Measurements from ENCODE around the gene SPATA32.
"Not testable (repeated sequence)": the region's sequence is repeated elsewhere in the genome, so short reads cannot be mapped to it uniquely, and the experiment has no call there.

The SPATA32 gene

GRCh38 chr17:45261577-45262515, at the start of gene SPATA32:
SPATA32 (minus strand) TSS chr17:45262094; CDS start chr17:45262016, 78 bp downstream.
- Mint-ChIP-seq H3K36me3 (peaks cover 30 to 42% of the 10 kb centered on the region in 2 donors), H3K9me3 (no peaks in the 10 kb centered on the region), H3K4me3 (peak within 1 kb of the TSS; percentile 83 to 85), H3K27ac (peak within 1 kb of the TSS; percentile 94), H3K27me3 (no peaks in the 10 kb centered on the region), H3K4me1 (peaks cover 43 to 73% of the 10 kb centered on the region in 2 donors)
- ATAC-seq (replicated peaks) (peak; percentile 66 to 67), DNase-seq (peak; percentile 63)

- Mint-ChIP-seq H3K4me1 (peaks cover 53 to 77% of the 10 kb centered on the region in 2 donors), H3K27me3 (no peaks in the 10 kb centered on the region), H3K4me3 (peak overlapping the region; percentile 81 to 94), H3K27ac (peak overlapping the region; percentile 97), H3K9me3 (no peaks in the 10 kb centered on the region), H3K36me3 (peaks cover 75 to 88% of the 10 kb centered on the region in 2 donors)
- no peak for DNase-seq
- no peak for ATAC-seq (replicated peaks)
Measured at GRCh38 chr17:45311401-45311759, 49.5 kb upstream of the SPATA32 start.

- peak overlapping the region; percentile 97 for H3K27ac Mint-ChIP-seq
- peaks cover 70 to 88% of the 10 kb centered on the region in 2 donors for H3K36me3 Mint-ChIP-seq
- peak overlapping the region; percentile 81 to 94 for H3K4me3 Mint-ChIP-seq
- DNase-seq (no peak), ATAC-seq (replicated peaks) (no peak)
- no peaks in the 10 kb centered on the region for H3K9me3 Mint-ChIP-seq
- H3K27me3 Mint-ChIP-seq, result no peaks in the 10 kb centered on the region
- H3K4me1 Mint-ChIP-seq, result peaks cover 57 to 84% of the 10 kb centered on the region in 2 donors
Measured at GRCh38 chr17:45310380-45311324, 48.8 kb upstream of the SPATA32 start.

- Mint-ChIP-seq H3K4me1 (peaks cover 60 to 87% of the 10 kb centered on the region in 2 donors), H3K4me3 (peak overlapping the region; percentile 64 to 81), H3K27ac (peak overlapping the region; percentile 99), H3K9me3 (no peaks in the 10 kb centered on the region), H3K27me3 (no peaks in the 10 kb centered on the region), H3K36me3 (peaks cover 62 to 84% of the 10 kb centered on the region in 2 donors)
- ATAC-seq (replicated peaks), result no peak
- DNase-seq, result no peak
Measured at GRCh38 chr17:45309400-45309799, 47.5 kb upstream of the SPATA32 start.

- ATAC-seq (replicated peaks) (no peak), DNase-seq (no peak)
- Mint-ChIP-seq H3K27ac (peak overlapping the region; percentile 99), H3K36me3 (peaks cover 61 to 83% of the 10 kb centered on the region in 2 donors), H3K9me3 (no peaks in the 10 kb centered on the region), H3K4me3 (peak overlapping the region; percentile 78 to 81), H3K27me3 (no peaks in the 10 kb centered on the region), H3K4me1 (peaks cover 58 to 86% of the 10 kb centered on the region in 2 donors)
Measured at GRCh38 chr17:45308840-45309239, 46.9 kb upstream of the SPATA32 start.

- peak overlapping the region; percentile 78 to 81 for H3K4me3 Mint-ChIP-seq
- H3K36me3 Mint-ChIP-seq, result peaks cover 55 to 80% of the 10 kb centered on the region in 2 donors
Measured at GRCh38 chr17:45308016-45308365, 46.1 kb upstream of the SPATA32 start.

GRCh38 chr17:45307290-45308015, 45.6 kb upstream of the SPATA32 start:
- peak; percentile 70 to 73 for ATAC-seq (replicated peaks)
- peak overlapping the region; percentile 78 to 81 for H3K4me3 Mint-ChIP-seq

More at GRCh38 chr17:45308016-45308365, 46.1 kb upstream of the SPATA32 start:
- ATAC-seq (replicated peaks) (no peak), DNase-seq (no peak)
- Mint-ChIP-seq H3K9me3 (no peaks in the 10 kb centered on the region), H3K27ac (peak overlapping the region; percentile 99), H3K27me3 (no peaks in the 10 kb centered on the region), H3K4me1 (peaks cover 55 to 86% of the 10 kb centered on the region in 2 donors)

GRCh38 chr17:45306623-45307022, 44.7 kb upstream of the SPATA32 start:
- no peaks in the 10 kb centered on the region for H3K27me3 Mint-ChIP-seq
- DNase-seq (no peak), ATAC-seq (replicated peaks) (no peak)
- H3K27ac Mint-ChIP-seq, result peak overlapping the region; percentile 92
- H3K4me3 Mint-ChIP-seq, result peak overlapping the region in 1 of 2 donors; percentile 58
- peaks cover 53 to 79% of the 10 kb centered on the region in 2 donors for H3K36me3 Mint-ChIP-seq
- H3K9me3 Mint-ChIP-seq, result no peaks in the 10 kb centered on the region
- peaks cover 52 to 86% of the 10 kb centered on the region in 2 donors for H3K4me1 Mint-ChIP-seq

More at GRCh38 chr17:45307290-45308015, 45.6 kb upstream of the SPATA32 start:
- H3K4me1 Mint-ChIP-seq, result peaks cover 55 to 86% of the 10 kb centered on the region in 2 donors
- H3K27me3 Mint-ChIP-seq, result no peaks in the 10 kb centered on the region
- H3K36me3 Mint-ChIP-seq, result peaks cover 55 to 80% of the 10 kb centered on the region in 2 donors
- DNase-seq, result peak; percentile 76
- H3K9me3 Mint-ChIP-seq, result no peaks in the 10 kb centered on the region
- H3K27ac Mint-ChIP-seq, result peak overlapping the region; percentile 99

GRCh38 chr17:45306094-45306493, 44.2 kb upstream of the SPATA32 start:
- Mint-ChIP-seq H3K4me1 (peaks cover 50 to 86% of the 10 kb centered on the region in 2 donors), H3K36me3 (peaks cover 49 to 80% of the 10 kb centered on the region in 2 donors), H3K27ac (peak overlapping the region; percentile 92), H3K9me3 (no peaks in the 10 kb centered on the region), H3K27me3 (no peaks in the 10 kb centered on the region), H3K4me3 (peak overlapping the region; percentile 58 to 60)
- no peak for DNase-seq
- no peak for ATAC-seq (replicated peaks)

GRCh38 chr17:45305530-45306087, 43.7 kb upstream of the SPATA32 start:
- H3K9me3 Mint-ChIP-seq, result no peaks in the 10 kb centered on the region
- no peaks in the 10 kb centered on the region for H3K27me3 Mint-ChIP-seq
- H3K27ac Mint-ChIP-seq, result peak overlapping the region; percentile 92
- H3K4me3 Mint-ChIP-seq, result peak overlapping the region; percentile 58 to 60
- ATAC-seq (replicated peaks) (no peak), DNase-seq (no peak)
- H3K4me1 Mint-ChIP-seq, result peaks cover 47 to 86% of the 10 kb centered on the region in 2 donors
- H3K36me3 Mint-ChIP-seq, result peaks cover 46 to 78% of the 10 kb centered on the region in 2 donors

GRCh38 chr17:45302649-45303173, 40.8 kb upstream of the SPATA32 start:
- H3K36me3 Mint-ChIP-seq, result peaks cover 41 to 77% of the 10 kb centered on the region in 2 donors
- H3K27ac Mint-ChIP-seq, result peak overlapping the region; percentile 98
- no peaks in the 10 kb centered on the region for H3K27me3 Mint-ChIP-seq
- no peaks in the 10 kb centered on the region for H3K9me3 Mint-ChIP-seq
- DNase-seq, result peak; percentile 71
- ATAC-seq (replicated peaks), result peak; percentile 65 to 66
- peaks cover 57 to 86% of the 10 kb centered on the region in 2 donors for H3K4me1 Mint-ChIP-seq
- H3K4me3 Mint-ChIP-seq, result peak overlapping the region; percentile 81 to 87

- Mint-ChIP-seq H3K36me3 (peaks cover 41 to 76% of the 10 kb centered on the region in 2 donors), H3K4me3 (peak overlapping the region; percentile 81 to 87), H3K4me1 (peaks cover 56 to 86% of the 10 kb centered on the region in 2 donors), H3K27ac (peak overlapping the region; percentile 98)
- not testable (repeated sequence) for H3K27me3 Mint-ChIP-seq, H3K9me3 Mint-ChIP-seq, DNase-seq
- peak in 1 of 2 donors; percentile 0 for ATAC-seq (replicated peaks)
Measured at GRCh38 chr17:45302220-45302619, 40.3 kb upstream of the SPATA32 start.

- DNase-seq (no peak), ATAC-seq (replicated peaks) (peak; percentile 45 to 49)
- Mint-ChIP-seq H3K27ac (peak overlapping the region; percentile 94), H3K4me1 (peaks cover 60 to 91% of the 10 kb centered on the region in 2 donors), H3K9me3 (no peaks in the 10 kb centered on the region), H3K4me3 (peak overlapping the region; percentile 62 to 65), H3K36me3 (peaks cover 46 to 78% of the 10 kb centered on the region in 2 donors), H3K27me3 (no peaks in the 10 kb centered on the region)
Measured at GRCh38 chr17:45301674-45302073, 39.8 kb upstream of the SPATA32 start.

All from stimulated activated naive B cell treated with anti-CD40 and anti-IgM and Interleukin-4, amounts not matched to agents 10 μg/mL and 1 μg/mL and 100 μg/mL, for 72 hours (primary cell).